PFSK-1 (cell line): Measurements from ENCODE around the gene RABL2A. TPM values are rescaled to one million over a fixed set of nuclear protein-coding genes. Genes with fewer than 3 reads are reported as not detected.

ENCODE experiments used
- FOXP2 ChIP-seq: optimal IDR thresholded peaks from 2 replicates; pipeline ENCODE3; 2011; ENCODE audit warnings: borderline replicate concordance, control low read depth, inconsistent platforms; ENCODE audit not compliant: insufficient read depth; ENCODE audit errors: extremely low read length, extremely low read depth
- POLR2AphosphoS5 ChIP-seq: IDR thresholded peaks from 2 replicates; pipeline ENCODE4 v1.6.1; 2012; ENCODE audit warnings: low read depth, mild to moderate bottlenecking, control low read depth, low read length, moderate library complexity
- REST ChIP-seq, 2 experiments: IDR thresholded peaks; 2 replicates each; pipeline versions ENCODE4 v1.6.1 to v1.8.0; 2011 to 2012; ENCODE audit warnings: low read depth in 2 of 2, low read length in 2 of 2, control low read depth in 1 of 2, inconsistent platforms in 1 of 2, mild to moderate bottlenecking in 1 of 2, moderate library complexity in 1 of 2; ENCODE audit not compliant: insufficient read depth in 1 of 2
- SIN3A ChIP-seq: IDR thresholded peaks from 2 replicates; pipeline ENCODE4 v1.6.1; 2012; ENCODE audit warnings: mild to moderate bottlenecking, low read length, moderate library complexity, borderline replicate concordance; ENCODE audit not compliant: insufficient read depth
- TAF1 ChIP-seq: IDR thresholded peaks from 2 replicates; pipeline ENCODE4 v1.6.1; 2012; ENCODE audit warnings: low read length, control low read depth, borderline replicate concordance; ENCODE audit not compliant: insufficient read depth
- polyA plus RNA-seq: library from polyadenylated mRNA; unstranded; fragments of >200 nt; gene quantifications from one replicate; pipeline ENCODE4 v1.2.1, GENCODE V29; 2012; ENCODE audit warnings: low read depth, missing spikeins; ENCODE audit not compliant: insufficient read length

Gene RABL2A
- 18.0 TPM for polyA plus RNA-seq

DNA sequence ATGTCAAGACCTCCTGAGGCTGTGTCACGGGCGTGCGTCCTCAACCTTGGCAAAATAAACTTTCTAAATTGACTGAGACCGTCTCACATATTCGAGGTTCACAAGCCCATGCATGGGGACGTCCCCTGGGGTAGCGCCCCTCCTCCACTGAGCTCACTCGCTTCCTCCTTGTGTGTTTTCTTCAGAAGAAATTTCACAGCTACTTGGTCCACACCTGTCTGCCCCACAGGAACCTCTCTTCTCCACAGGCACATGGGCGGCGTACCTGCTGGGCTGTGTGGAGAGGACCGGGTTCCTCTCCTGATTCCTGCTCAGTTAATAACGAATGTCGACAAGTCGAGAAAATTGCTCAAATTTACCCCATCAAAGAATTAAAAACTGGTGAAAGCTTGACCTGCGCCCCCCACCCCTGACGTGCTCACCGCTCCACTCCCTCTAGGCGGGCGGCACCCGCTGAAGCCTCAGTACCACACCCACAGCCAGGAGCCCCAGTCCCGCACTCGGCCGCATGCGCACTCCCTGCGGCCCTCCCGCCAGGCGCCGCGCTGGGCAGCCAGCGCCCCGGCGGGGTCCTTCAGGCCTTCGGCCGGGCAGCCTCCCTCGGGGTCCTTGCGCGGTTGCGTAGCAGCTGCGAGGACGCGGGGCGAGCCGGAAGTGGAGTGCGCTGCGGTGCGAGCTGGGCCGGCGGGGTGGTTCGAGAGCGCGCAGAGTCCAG lies at the start of gene RABL2A:
RABL2A (plus strand) TSS at position 651 of the 715 bp plus-strand sequence. CDS start 1,341 bp downstream, outside the sequence.
- peak; percentile 81; the same call in 1 of the 2 replicates for TF ChIP-seq SIN3A

DNA sequence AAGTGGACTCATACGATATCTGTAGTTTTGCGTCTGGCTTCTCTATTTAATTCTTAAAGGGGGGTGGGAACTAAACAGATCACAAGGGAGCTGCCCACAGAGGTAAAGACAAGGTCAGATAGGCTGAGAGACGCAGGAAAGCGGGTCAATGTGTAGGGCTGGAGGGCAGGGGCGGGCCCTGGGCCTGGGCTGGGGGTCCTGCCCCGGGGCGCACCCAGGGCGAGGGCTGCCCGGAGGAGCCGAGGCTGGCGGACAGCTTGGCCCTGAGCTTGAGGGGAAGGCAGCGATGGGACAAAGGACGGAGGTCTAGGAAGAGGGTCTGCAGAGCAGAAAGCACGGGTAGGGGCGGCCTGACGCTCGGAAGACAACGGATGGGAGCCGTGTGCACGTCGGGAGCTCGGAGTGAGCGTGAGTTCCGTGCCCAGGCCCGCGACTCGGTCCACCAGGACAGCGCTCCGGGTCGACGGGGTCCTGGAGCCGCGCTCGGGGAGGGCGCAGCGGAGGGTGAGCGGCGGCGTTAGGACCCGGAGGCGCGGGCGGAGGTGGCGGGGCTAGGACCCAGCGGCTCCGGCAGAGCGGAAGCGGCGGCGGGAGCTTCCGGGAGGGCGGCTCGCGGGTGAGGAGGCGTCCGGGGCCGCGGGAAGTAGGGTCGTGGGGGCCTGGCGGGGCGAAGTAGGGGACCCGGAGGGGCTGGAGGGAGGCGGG lies 43.4 kb upstream of the RABL2A start:
- 0 out of 4 replicates have a peak, but pooled peaks of 1 of the 2 experiments have one; percentile 40 for TF ChIP-seq REST (IDR thresholded peaks at IDR 0.05; ENCODE audit: insufficient read depth in 1 of 2, low read depth in 2 of 2, low read length in 2 of 2)
- peak; percentile 84; the same call in 1 of the 2 replicates for TF ChIP-seq TAF1

- TF ChIP-seq POLR2AphosphoS5 (no peak), FOXP2 (no peak), TAF1 (no peak), REST (IDR thresholded peaks at IDR 0.05; ENCODE audit: insufficient read depth in 1 of 2, low read depth in 2 of 2, low read length in 2 of 2) (no peak), SIN3A (no peak)
These were observed 24.1 kb upstream of the RABL2A start for GRCh38 chr2:113602869-113603466.

GRCh38 chr2:113603467-113604084 lies 23.5 kb upstream of the RABL2A start:
- peak; percentile 59 for TF ChIP-seq POLR2AphosphoS5

DNA sequence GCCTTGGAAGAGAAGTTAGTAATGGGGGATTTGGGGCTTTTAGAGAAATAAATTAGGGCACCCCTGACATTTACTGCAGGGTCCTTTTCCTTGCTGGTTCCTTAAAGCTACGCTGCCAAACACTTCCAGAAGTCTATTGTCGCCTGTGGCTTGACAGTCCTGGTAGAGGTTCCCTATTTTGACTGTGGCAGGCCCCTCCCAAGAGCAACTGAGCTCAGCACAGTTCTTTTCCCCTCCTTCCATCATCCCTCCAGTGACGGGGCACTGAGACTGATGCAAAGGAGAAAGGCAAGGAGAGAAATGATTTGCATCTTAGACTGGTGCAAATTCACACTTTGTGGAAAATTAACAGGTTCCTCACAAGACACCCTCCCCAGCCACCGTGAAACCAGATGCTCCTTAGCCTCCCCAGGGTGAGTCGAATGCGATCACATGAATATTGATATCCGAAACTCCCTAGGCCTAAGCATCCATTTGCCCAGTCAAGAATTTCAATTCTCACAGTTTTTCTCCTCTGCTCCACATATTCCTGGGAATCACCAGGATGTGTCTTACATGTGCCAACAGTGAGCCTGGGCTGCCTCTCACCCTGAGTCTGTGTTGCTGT lies 45.4 kb downstream of the RABL2A start:
- no peak for TF ChIP-seq REST (IDR thresholded peaks at IDR 0.05; ENCODE audit: insufficient read depth in 1 of 2, low read depth in 2 of 2, low read length in 2 of 2)
- no peak for TF ChIP-seq SIN3A
- no peak for TF ChIP-seq FOXP2
- TF ChIP-seq TAF1, result no peak
- no peak for TF ChIP-seq POLR2AphosphoS5
